IgD-negative memory B cell (primary cell): ENCODE results near the gene IQGAP1. TPM values are rescaled to one million over a fixed set of nuclear protein-coding genes. Genes with fewer than 3 reads are reported as not detected.

Experiments used
- polyA plus RNA-seq: library from polyadenylated mRNA; unstranded; fragments of 300-500 nt; fragmentation: Illumina TruSeq; gene quantifications from one replicate; pipeline ENCODE4 v1.2.3, GENCODE V29; 2021

IQGAP1 gene
- polyA plus RNA-seq, 1 donor from 2014 or later = 136 TPM

Other genes starting within 250 kb of the IQGAP1 start
- 191 TPM for gene SEMA4B, start 186.9 kb upstream of the IQGAP1 start, polyA plus RNA-seq
- 304 TPM for gene CIB1, start 154.3 kb upstream of the IQGAP1 start, polyA plus RNA-seq
- gene GDPGP1, start 154.0 kb upstream of the IQGAP1 start, polyA plus RNA-seq = 1.3 TPM
- gene TTLL13, start 138.7 kb upstream of the IQGAP1 start, polyA plus RNA-seq = 0.08 TPM
- 63.4 TPM for gene NGRN, start 122.6 kb upstream of the IQGAP1 start, polyA plus RNA-seq
- gene ZNF774, start 36.0 kb upstream of the IQGAP1 start, polyA plus RNA-seq = 0.04 TPM
- 25.9 TPM for gene CRTC3, start 141.7 kb downstream of the IQGAP1 start, polyA plus RNA-seq